ENCODE results near the gene CD177. TPM values are rescaled to one million over a fixed set of nuclear protein-coding genes. Genes with fewer than 3 reads are reported as not detected.
"Not testable (repeated sequence)": the region's sequence is repeated elsewhere in the genome, so short reads cannot be mapped to it uniquely, and the experiment has no call there.

CD177 gene
- total RNA-seq, 2 experiments from 2014 or later = not detected

GRCh38 chr19:43351998-43352746 lies 1.3 kb upstream of the CD177 start:
- Mint-ChIP-seq H3K27me3 (peaks cover 34% of the 10 kb centered on the region), H3K4me1 (no peaks in the 10 kb centered on the region), H3K27ac (no peak overlapping the region), H3K36me3 (no peaks in the 10 kb centered on the region), H3K4me3 (no peak overlapping the region), H3K9me3 (peaks cover under 1% of the 10 kb centered on the region)
- no peak for DNase-seq

GRCh38 chr19:43354305-43354627 lies 780 bp downstream of the CD177 start:
- Mint-ChIP-seq H3K27ac (no peak overlapping the region), H3K27me3 (peaks cover 34% of the 10 kb centered on the region), H3K4me3 (no peak overlapping the region), H3K36me3 (no peaks in the 10 kb centered on the region), H3K4me1 (no peaks in the 10 kb centered on the region), H3K9me3 (no peaks in the 10 kb centered on the region)
- no peak for DNase-seq

GRCh38 chr19:43356749-43357148 lies 3.3 kb downstream of the CD177 start:
- not testable (repeated sequence) for H3K4me1 Mint-ChIP-seq, H3K9me3 Mint-ChIP-seq, H3K36me3 Mint-ChIP-seq, DNase-seq, H3K27ac Mint-ChIP-seq, H3K4me3 Mint-ChIP-seq
- H3K27me3 Mint-ChIP-seq = peaks cover 29% of the 10 kb centered on the region

GRCh38 chr19:43362179-43362578 lies 8.7 kb downstream of the CD177 start:
- no peaks in the 10 kb centered on the region for H3K9me3 Mint-ChIP-seq
- H3K27ac Mint-ChIP-seq = no peak overlapping the region
- no peak overlapping the region for H3K4me3 Mint-ChIP-seq
- no peak for DNase-seq
- H3K36me3 Mint-ChIP-seq = no peaks in the 10 kb centered on the region
- peaks cover 6% of the 10 kb centered on the region for H3K27me3 Mint-ChIP-seq
- H3K4me1 Mint-ChIP-seq = no peaks in the 10 kb centered on the region

GRCh38 chr19:43362745-43363144 lies 9.3 kb downstream of the CD177 start:
- H3K27me3 Mint-ChIP-seq = peaks cover 6% of the 10 kb centered on the region
- no peak overlapping the region for H3K4me3 Mint-ChIP-seq
- no peaks in the 10 kb centered on the region for H3K4me1 Mint-ChIP-seq
- no peak overlapping the region for H3K27ac Mint-ChIP-seq
- no peaks in the 10 kb centered on the region for H3K36me3 Mint-ChIP-seq
- H3K9me3 Mint-ChIP-seq = no peaks in the 10 kb centered on the region
- DNase-seq = no peak

- H3K36me3 Mint-ChIP-seq, H3K27me3 Mint-ChIP-seq, H3K4me3 Mint-ChIP-seq, DNase-seq, H3K4me1 Mint-ChIP-seq, H3K27ac Mint-ChIP-seq, H3K9me3 Mint-ChIP-seq: not testable (repeated sequence)
These were observed 12.2 kb downstream of the CD177 start for GRCh38 chr19:43365677-43366076.

- H3K27me3 Mint-ChIP-seq = peaks cover 16% of the 10 kb centered on the region
- no peaks in the 10 kb centered on the region for H3K4me1 Mint-ChIP-seq
- no peaks in the 10 kb centered on the region for H3K36me3 Mint-ChIP-seq
- no peak for DNase-seq
- H3K9me3 Mint-ChIP-seq = no peaks in the 10 kb centered on the region
- no peak overlapping the region for H3K4me3 Mint-ChIP-seq
- H3K27ac Mint-ChIP-seq = no peak overlapping the region
These were observed 14.3 kb downstream of the CD177 start for GRCh38 chr19:43367822-43368221.

GRCh38 chr19:43368897-43369296 lies 15.4 kb downstream of the CD177 start:
- H3K27me3 Mint-ChIP-seq = peaks cover 11% of the 10 kb centered on the region
- not testable (repeated sequence) for H3K36me3 Mint-ChIP-seq, H3K9me3 Mint-ChIP-seq, H3K27ac Mint-ChIP-seq, DNase-seq, H3K4me1 Mint-ChIP-seq, H3K4me3 Mint-ChIP-seq

GRCh38 chr19:43371909-43372308 lies 18.4 kb downstream of the CD177 start:
- peaks cover 11% of the 10 kb centered on the region for H3K27me3 Mint-ChIP-seq
- DNase-seq = no peak
- no peak overlapping the region for H3K4me3 Mint-ChIP-seq
- no peaks in the 10 kb centered on the region for H3K36me3 Mint-ChIP-seq
- no peaks in the 10 kb centered on the region for H3K9me3 Mint-ChIP-seq
- no peak overlapping the region for H3K27ac Mint-ChIP-seq
- no peaks in the 10 kb centered on the region for H3K4me1 Mint-ChIP-seq

GRCh38 chr19:43372462-43372861 lies 19.0 kb downstream of the CD177 start:
- H3K36me3 Mint-ChIP-seq = no peaks in the 10 kb centered on the region
- no peak for DNase-seq
- H3K9me3 Mint-ChIP-seq = no peaks in the 10 kb centered on the region
- H3K27me3 Mint-ChIP-seq = peaks cover 11% of the 10 kb centered on the region
- no peak overlapping the region for H3K4me3 Mint-ChIP-seq
- no peak overlapping the region for H3K27ac Mint-ChIP-seq
- H3K4me1 Mint-ChIP-seq = no peaks in the 10 kb centered on the region

- H3K4me3 Mint-ChIP-seq = not testable (repeated sequence)
These were observed 24.1 kb downstream of the CD177 start for GRCh38 chr19:43377624-43378023.

GRCh38 chr19:43380008-43380407 lies 26.5 kb downstream of the CD177 start:
- H3K36me3 Mint-ChIP-seq = no peaks in the 10 kb centered on the region
- H3K4me1 Mint-ChIP-seq = peaks cover 1% of the 10 kb centered on the region
- no peak for DNase-seq
- H3K4me3 Mint-ChIP-seq = no peak overlapping the region
- no peak overlapping the region for H3K27ac Mint-ChIP-seq
- peaks cover 8% of the 10 kb centered on the region for H3K27me3 Mint-ChIP-seq
- no peaks in the 10 kb centered on the region for H3K9me3 Mint-ChIP-seq

More at GRCh38 chr19:43377624-43378023, 24.1 kb downstream of the CD177 start:
- not testable (repeated sequence) for H3K27ac Mint-ChIP-seq, H3K27me3 Mint-ChIP-seq, H3K4me1 Mint-ChIP-seq, H3K36me3 Mint-ChIP-seq, DNase-seq, H3K9me3 Mint-ChIP-seq

GRCh38 chr19:43380771-43381386 lies 27.4 kb downstream of the CD177 start:
- H3K4me1 Mint-ChIP-seq = peaks cover 1% of the 10 kb centered on the region
- peaks cover 8% of the 10 kb centered on the region for H3K27me3 Mint-ChIP-seq
- H3K27ac Mint-ChIP-seq = no peak overlapping the region
- H3K4me3 Mint-ChIP-seq = no peak overlapping the region
- no peak for DNase-seq
- H3K9me3 Mint-ChIP-seq = peaks cover 1% of the 10 kb centered on the region
- H3K36me3 Mint-ChIP-seq = no peaks in the 10 kb centered on the region

- H3K9me3 Mint-ChIP-seq, H3K27me3 Mint-ChIP-seq, H3K4me1 Mint-ChIP-seq, H3K4me3 Mint-ChIP-seq, DNase-seq, H3K27ac Mint-ChIP-seq, H3K36me3 Mint-ChIP-seq: not testable (repeated sequence)
These were observed 29.2 kb downstream of the CD177 start for GRCh38 chr19:43382586-43383216.

GRCh38 chr19:43383254-43383653 lies 29.8 kb downstream of the CD177 start:
- not testable (repeated sequence) for H3K4me3 Mint-ChIP-seq, H3K4me1 Mint-ChIP-seq, H3K27ac Mint-ChIP-seq, DNase-seq, H3K9me3 Mint-ChIP-seq, H3K36me3 Mint-ChIP-seq, H3K27me3 Mint-ChIP-seq

- H3K27ac Mint-ChIP-seq, H3K27me3 Mint-ChIP-seq, H3K36me3 Mint-ChIP-seq, H3K9me3 Mint-ChIP-seq, H3K4me1 Mint-ChIP-seq, DNase-seq, H3K4me3 Mint-ChIP-seq: not testable (repeated sequence)
These were observed 30.3 kb downstream of the CD177 start for GRCh38 chr19:43383759-43384158.

Measured in activated naive CD8-positive, alpha-beta T cell treated with anti-CD3 and anti-CD28 coated beads for 36 hours (primary cell).